Liver (tissue), 3 donors: ENCODE results near the gene DNAH10.

Experiments used
- ATF3 ChIP-seq: IDR thresholded peaks from 2 replicates; pipeline ENCODE4 v1.6.1; 2016; ENCODE audit warnings: antibody characterized with exemption
- CTCF ChIP-seq: fragments of 150-350 bp; IDR thresholded peaks from 2 replicates; pipeline ENCODE4 v1.5.1; 2017; ENCODE audit warnings: improper control_type of control experiment, low read depth, low read length; ENCODE audit not compliant: missing input control
- EGR1 ChIP-seq, 2 donors: IDR thresholded peaks; 2 replicates each; pipeline ENCODE4 v1.6.1; 2016 to 2018; ENCODE audit warnings: antibody characterized with exemption in 2 of 2, low read depth in 2 of 2
- JUND ChIP-seq, 2 donors: IDR thresholded peaks; 2 replicates each; pipeline ENCODE4 v1.6.1; 2016; ENCODE audit warnings: antibody characterized with exemption in 2 of 2
- MAX ChIP-seq: IDR thresholded peaks from 2 replicates; pipeline ENCODE4 v1.6.1; 2016; ENCODE audit warnings: antibody characterized with exemption
- RAD21 ChIP-seq, 2 donors: IDR thresholded peaks; 2 replicates each; pipeline ENCODE4 v1.6.1; 2016; ENCODE audit warnings: antibody characterized with exemption in 2 of 2, mild to moderate bottlenecking in 2 of 2
- REST ChIP-seq: IDR thresholded peaks from 2 replicates; pipeline ENCODE4 v1.6.1; 2016; ENCODE audit warnings: antibody characterized with exemption, mild to moderate bottlenecking
- SP1 ChIP-seq: IDR thresholded peaks from 2 replicates; pipeline ENCODE4 v1.6.1; 2018; ENCODE audit warnings: antibody characterized with exemption, mild to moderate bottlenecking
- TAF1 ChIP-seq: conservative IDR thresholded peaks from 2 replicates; pipeline ENCODE4 v1.6.1; 2016; ENCODE audit warnings: antibody characterized with exemption, mild to moderate bottlenecking
- YY1 ChIP-seq: IDR thresholded peaks from 2 replicates; pipeline ENCODE4 v1.6.1; 2016; ENCODE audit warnings: antibody characterized with exemption, mild to moderate bottlenecking
- donor health status: healthy.
- donor health status: healthy.

- TF ChIP-seq CTCF (no peak), MAX (no peak), SP1 (no peak), REST (no peak), RAD21 (IDR thresholded peaks at IDR 0.05) (no peak), EGR1 (IDR thresholded peaks at IDR 0.05; ENCODE audit: low read depth in 2 of 2) (no peak), ATF3 (no peak), TAF1 (no peak), YY1 (no peak), JUND (IDR thresholded peaks at IDR 0.05) (no peak)
These were observed 180.1 kb downstream of the DNAH10 start for GRCh38 chr12:123942238-123942653.
